Ishikawa (cell line): ENCODE data around the gene LHX8.

Source experiments
- CEBPB ChIP-seq: IDR thresholded peaks from 2 replicates; pipeline ENCODE4 v1.6.1; 2012
- CREB1 ChIP-seq: IDR thresholded peaks from 2 replicates; pipeline ENCODE4 v1.6.1; 2012; ENCODE audit warnings: low read depth
- EP300 ChIP-seq: IDR thresholded peaks from 2 replicates; pipeline ENCODE4 v1.6.1; 2012; ENCODE audit warnings: borderline replicate concordance
- NFIC ChIP-seq: IDR thresholded peaks from 2 replicates; pipeline ENCODE4 v1.6.1; 2012
- REST ChIP-seq: IDR thresholded peaks from 2 replicates; pipeline ENCODE4 v1.6.1; 2012; ENCODE audit warnings: low read depth, mild to moderate bottlenecking
- USF1 ChIP-seq: IDR thresholded peaks from 2 replicates; pipeline ENCODE4 v1.6.1; 2012

GRCh38 chr1:75100481-75101092 is 33.6 kb upstream of the LHX8 start:
- TF ChIP-seq EP300: no peak
- no peak for TF ChIP-seq USF1
- no peak for TF ChIP-seq NFIC
- no peak for TF ChIP-seq CREB1
- no peak for TF ChIP-seq CEBPB
- no peak for TF ChIP-seq REST
